NCI-H526 (cell line): ENCODE data around the gene VWF.
"Not testable (repeated sequence)": the region's sequence is repeated elsewhere in the genome, so short reads cannot be mapped to it uniquely, and the experiment has no call there.

ENCODE experiments used
- DNase-seq, 2 experiments: peaks; one replicate each; lab custom pipeline; 2025; lab: John Stamatoyannopoulos, UW

Gene VWF

GRCh38 chr12:6145564-6145963, 21.1 kb upstream of the VWF start:
- no peak for DNase-seq

- DNase-seq: no peak
Measured at GRCh38 chr12:6143303-6143675, 18.8 kb upstream of the VWF start.

GRCh38 chr12:6142368-6143302, 18.2 kb upstream of the VWF start:
- not testable (repeated sequence) for DNase-seq

DNA sequence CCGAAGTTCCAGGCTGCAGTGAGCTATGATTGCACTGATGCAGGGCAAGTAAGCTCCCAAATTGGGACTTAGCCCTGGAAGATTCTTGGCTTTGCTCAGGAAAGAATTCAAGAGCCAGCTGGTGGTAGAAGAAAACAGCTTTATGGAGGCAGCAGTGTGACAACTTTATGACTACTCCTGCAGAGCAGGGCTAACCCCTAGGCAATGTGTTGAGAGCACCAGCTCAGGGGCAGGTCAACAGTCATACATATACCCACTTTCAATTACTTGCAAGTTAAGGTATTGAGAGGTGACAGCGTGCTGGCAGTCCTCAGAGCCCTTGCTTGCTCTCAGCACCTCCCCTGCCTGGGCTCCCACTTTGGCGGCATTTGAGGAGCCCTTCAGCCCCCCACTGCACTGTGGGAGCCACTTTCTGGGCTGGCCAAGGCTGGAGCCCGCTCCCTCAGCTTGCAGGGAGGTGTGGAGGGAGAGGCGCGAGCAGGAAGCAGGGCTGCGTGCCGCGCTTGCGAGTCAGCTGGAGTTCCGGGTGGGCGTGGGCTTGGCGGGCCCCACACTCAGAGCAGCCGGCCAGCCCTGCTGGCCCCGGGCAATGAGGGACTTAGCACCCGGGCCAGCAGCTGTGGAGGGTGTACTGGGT, 17.4 kb upstream of the VWF start:
- DNase-seq: not testable (repeated sequence)

DNA sequence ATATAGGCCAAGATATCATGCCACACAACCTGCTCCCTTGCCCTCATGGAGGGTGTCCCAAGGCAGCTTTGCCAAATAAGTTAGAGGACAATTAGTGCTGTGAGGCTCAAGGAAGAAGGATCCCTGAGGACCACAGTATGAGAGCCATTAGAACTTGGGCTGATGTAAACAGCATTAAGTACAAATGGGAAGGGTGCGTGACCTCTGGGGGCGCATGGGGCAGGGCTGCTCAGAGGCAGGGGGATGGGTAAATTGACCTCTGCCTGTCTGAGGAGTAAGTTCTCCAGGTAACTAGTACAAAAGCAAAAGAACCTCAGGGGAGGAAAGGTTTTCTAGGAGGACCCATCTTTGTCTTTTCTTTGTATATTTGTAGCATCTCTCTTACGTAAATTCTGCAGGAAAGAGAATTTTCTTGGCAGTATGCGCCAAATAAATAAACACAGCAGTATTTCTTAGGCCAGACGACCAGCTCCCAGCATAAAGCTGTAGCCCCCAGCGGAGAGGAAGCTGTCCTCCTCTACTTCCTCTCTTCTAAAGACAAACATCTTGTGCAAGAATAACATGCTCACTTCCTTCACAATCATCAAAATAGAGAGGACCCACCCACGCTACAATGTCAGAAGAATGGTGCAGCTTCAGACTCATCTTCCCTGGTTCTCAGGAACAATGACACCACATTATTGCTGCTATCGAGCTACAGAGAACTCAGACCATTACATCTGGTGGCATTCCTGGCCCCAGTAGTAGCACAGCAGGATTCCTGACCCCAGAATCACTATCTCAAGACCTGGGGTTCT, 16.4 kb upstream of the VWF start:
- no peak for DNase-seq

DNA sequence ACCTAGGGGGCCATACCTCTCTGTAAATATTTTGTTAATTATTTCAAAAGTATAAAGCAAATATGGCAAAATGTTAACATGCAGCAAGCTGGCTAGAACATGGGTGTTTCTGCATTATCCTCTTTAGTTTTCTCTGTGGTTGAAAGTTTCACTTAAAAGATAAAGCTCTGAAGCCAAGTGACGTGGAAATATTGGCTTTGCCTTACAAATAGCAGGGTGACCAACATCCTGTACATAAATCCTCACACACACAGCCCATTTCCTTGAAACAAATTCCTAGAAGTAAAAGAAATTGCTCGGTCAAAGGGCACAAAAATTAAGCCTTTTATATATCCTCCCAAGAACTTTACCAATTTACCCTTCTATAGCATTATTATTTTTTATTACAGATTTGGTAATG, 10.6 kb upstream of the VWF start:
- DNase-seq: no peak

DNA sequence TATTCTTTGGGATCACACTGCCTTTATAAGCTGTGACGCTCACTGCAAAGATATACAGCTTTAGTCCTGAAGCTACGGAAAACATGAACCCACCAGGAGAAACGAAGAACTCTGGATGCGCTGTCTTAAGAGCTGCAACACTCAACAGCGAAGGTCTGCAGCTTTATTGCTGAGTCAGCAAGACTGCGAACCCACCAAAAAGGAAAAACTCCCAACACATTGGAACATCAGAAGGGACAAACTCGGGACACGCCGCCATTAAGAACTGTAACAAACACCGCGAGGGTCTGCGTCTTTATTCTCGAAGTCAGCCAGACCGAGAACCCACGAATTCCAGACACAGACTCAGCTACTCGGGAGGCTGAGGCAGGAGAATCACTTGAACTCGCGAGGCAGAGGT, 9.2 kb upstream of the VWF start:
- DNase-seq: no peak

- no peak for DNase-seq
Measured at GRCh38 chr12:6132496-6132895, 8.0 kb upstream of the VWF start.

DNA sequence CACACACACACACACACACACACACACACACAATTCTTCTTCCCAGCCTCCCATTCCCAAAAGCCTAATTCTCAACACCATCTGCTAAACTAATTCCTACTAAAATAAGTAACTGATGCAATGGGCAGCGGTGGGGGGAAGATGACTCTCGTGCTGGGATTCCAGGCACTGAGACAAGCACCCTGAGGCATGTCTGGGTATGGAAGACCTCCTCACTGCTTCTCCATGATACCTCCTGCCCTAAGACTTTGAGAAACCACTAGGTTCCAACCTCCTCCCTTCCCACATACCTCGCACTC, 789 bp upstream of the VWF start:
- no peak for DNase-seq

DNA sequence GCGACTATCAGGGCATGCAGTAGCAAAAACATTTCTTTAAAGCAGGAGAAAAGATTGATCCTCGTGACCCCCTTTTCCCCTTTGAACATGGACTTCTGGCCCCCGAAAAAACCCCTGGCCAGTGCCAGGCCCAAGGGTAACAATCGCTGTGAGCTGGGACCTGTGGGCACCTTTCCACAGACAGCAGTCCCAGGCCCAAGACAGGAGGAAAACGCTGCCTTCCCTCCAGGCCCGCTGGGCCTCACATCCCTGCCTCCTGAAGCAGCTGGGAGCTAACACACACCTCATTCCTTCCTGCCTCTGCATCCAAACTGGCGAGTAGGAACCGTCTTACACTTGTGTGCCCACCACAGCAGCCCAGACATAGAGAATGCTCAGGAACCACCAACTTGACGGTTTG, 1.2 kb downstream of the VWF start:
- DNase-seq: no peak

DNA sequence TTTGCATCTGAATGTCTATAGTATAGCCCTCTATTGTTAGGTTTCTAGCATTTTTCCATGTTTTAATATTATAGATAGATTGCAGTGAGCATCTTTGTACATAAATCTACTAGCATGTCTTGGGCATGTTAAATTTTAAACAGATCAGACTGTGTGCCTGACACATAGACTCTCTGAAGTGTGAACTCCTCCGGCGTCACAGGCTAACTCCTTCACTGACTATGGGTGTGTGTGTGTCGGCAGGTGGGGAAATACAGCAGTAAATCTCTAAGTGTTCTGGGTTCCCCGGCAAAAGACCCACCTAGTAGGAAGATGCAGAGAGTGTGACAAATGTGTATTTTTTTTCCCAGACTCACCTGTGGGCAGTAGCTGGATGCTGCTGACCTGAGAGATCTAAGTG, 2.3 kb downstream of the VWF start:
- DNase-seq: no peak

- DNase-seq: no peak
Measured at GRCh38 chr12:6120796-6121473, 3.5 kb downstream of the VWF start.

- no peak for DNase-seq
Measured at GRCh38 chr12:6118891-6119568, 5.4 kb downstream of the VWF start.

DNA sequence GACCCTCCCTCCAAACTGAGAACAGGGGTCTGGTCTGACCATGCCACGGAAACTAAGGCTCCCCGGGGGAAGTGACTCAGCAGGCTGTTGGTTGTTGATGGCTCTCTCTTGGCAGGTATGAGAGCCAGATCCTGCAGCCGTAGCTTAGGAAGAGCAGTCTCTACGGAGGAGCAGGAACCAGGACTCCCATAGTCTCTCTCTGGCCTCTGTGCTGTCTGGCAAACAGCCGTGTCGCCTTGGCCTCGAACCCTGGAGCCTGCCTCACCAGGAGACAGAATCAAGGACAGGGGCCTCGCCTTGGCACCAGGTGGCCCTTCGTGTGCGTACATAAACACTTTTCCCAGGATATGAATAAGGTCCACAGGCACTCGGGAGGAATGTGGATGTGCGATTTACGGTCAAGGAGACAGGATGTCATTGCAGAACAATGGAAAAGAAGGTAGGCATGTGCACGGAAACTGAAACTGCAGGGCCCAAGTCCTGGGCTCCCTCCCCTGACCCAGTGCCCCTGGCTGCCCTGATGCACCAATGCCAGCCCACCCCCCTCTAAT, 7.9 kb downstream of the VWF start:
- DNase-seq: no peak

DNA sequence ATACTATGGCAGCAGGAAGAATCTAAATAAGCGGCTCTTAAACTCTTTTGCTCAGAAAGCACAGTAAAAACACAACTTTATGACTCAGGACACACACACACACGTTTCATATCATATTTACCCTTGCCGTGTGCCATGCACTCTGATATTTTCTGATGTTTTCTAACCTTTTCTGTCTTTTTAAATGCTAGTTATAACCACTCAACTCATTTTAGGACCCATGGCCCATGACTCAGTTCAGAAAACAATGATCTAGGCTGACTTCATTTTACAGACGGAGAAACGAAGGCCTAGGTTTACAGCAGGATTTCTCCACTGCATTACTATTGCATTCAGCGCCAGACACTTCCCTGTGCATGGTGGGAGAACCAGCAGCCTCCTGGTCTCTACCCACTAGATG, 9.1 kb downstream of the VWF start:
- DNase-seq: no peak

DNA sequence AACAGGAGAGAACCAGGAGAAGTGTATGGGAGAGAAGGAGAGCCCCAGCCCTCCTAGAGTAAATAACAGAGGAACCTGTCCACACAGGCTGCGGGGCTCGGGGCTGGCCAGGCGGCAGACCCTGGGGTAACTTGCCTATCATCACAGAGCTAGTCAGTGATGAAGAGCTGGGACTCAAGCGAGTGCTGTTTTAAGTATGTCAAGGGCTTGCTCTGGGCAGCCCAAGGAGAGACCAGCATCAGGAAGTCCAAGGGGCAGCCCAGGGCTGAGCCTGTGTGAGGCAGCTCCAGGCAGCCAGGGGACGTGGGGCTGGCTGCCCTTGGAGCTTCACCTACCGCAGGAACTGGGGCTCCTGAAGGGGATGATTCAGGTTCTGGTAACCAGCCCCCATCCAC, 10.0 kb downstream of the VWF start:
- no peak for DNase-seq

- no peak for DNase-seq
Measured at GRCh38 chr12:6113691-6114475, 10.6 kb downstream of the VWF start.

- no peak for DNase-seq
Measured at GRCh38 chr12:6112004-6112403, 12.5 kb downstream of the VWF start.

- no peak for DNase-seq
Measured at GRCh38 chr12:6110006-6110405, 14.5 kb downstream of the VWF start.

- DNase-seq: no peak
Measured at GRCh38 chr12:6106218-6106617, 18.3 kb downstream of the VWF start.

GRCh38 chr12:6104842-6105241, 19.6 kb downstream of the VWF start:
- no peak for DNase-seq
